ENCODE data around the gene SLC26A11. TPM values are rescaled to one million over a fixed set of nuclear protein-coding genes. Genes with fewer than 3 reads are reported as not detected.

Gene SLC26A11
- total and polyA plus RNA-seq, 8 donors: 2.3 to 93.3 (median 7.9) TPM

GRCh38 chr17:80190716-80191115 is 29.5 kb upstream of the SLC26A11 start:
- Histone ChIP-seq H3K4me1 (peaks cover 11 to 16% (median 13%) of the 10 kb centered on the region in 4 donors), H3K27me3 (peaks cover 0 to 44% (median 0%) of the 10 kb centered on the region in 3 donors), H3K4me3 (no peak overlapping the region), H3K36me3 (no peaks in the 10 kb centered on the region), H3K9me3 (no peaks in the 10 kb centered on the region), H3K27ac (no peak overlapping the region)
- TF ChIP-seq POLR2AphosphoS5 (IDR thresholded peaks at IDR 0.05) (no peak), CTCF (IDR thresholded peaks at IDR 0.05) (no peak), POLR2A (IDR thresholded peaks at IDR 0.05) (no peak), EP300 (IDR thresholded peaks at IDR 0.05) (no peak)
- intact Hi-C loops (cut with DNase I; ENCODE audit: low total_unique reads): no loop called here
- WGBS, 5 donors: 87 to 95% (median 94%) methylated on average over 10 of the region's 10 CpGs
- no peak for DNase-seq

DNA sequence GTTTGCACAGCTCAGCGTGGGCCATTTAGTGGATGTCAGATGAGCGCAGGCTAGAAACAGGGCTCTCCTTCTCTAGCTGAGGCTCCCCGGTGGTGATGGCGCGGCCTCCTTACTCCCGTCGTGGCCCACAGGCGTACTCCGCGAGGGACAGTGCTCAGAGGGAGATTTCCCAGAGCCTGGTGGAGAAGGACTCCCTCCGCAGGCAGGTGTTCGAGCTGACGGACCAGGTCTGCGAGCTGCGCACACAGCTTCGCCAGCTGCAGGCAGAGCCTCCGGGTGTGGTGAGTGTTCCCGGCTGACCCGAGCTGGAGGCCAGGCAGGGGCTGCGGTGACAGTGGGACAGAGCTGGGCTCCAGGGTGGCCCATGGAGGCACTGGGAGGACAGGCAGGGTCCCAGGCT is 29.0 kb upstream of the SLC26A11 start:
- intact Hi-C loops (cut with DNase I; ENCODE audit: low total_unique reads): no loop called here
- WGBS, 5 donors: 82 to 86% (median 85%) methylated on average over 19 to 20 of the region's 20 CpGs
- no peak overlapping the region for H3K27ac ChIP-seq

DNA sequence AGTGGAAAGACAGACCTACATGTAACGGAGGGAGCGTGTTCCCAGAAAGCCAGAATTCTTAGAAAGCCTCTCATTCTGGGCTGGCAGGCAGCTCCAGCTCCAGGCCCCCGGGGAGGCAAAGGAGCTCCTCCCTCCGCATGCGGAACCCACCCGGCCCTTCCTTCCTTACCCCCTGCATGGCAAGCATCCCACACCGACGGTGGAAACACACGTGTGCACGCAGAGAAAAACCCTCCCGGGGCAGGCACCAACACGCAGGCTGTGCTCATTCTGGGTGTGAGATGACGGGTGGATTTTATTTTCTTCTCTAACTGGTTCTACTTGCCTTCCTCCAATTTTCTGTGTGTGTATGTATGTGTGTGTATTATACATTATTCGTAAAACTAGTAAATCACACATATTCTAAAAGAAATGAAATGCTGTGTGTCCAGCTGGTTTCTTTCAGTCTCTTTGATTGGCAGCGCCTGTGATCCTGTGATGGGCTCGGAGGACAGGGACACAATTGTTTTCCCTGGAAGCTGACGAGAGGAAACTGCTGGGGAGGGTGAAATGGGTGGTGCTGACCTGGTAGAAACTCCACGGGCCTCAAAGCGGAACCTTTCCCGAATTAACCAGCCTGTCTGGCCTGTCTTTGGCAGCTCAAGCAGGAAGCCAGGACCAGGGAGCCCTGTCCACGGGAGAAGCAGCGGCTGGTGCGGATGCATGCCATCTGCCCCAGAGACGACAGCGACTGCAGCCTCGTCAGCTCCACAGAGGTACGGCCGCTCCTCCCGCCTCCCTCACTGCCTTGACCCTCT is 28.2 kb upstream of the SLC26A11 start:
- intact Hi-C loops (cut with DNase I; ENCODE audit: low total_unique reads): no loop called here
- WGBS, 5 donors: 61 to 66% (median 65%) methylated on average over 28 to 29 of the region's 29 CpGs
- no peak for TF ChIP-seq POLR2A (IDR thresholded peaks at IDR 0.05)
- H3K36me3 ChIP-seq: no peaks in the 10 kb centered on the region
- H3K27ac ChIP-seq: no peak overlapping the region
- H3K27me3 ChIP-seq: peaks cover 0 to 46% (median 0%) of the 10 kb centered on the region in 3 donors
- H3K9me3 ChIP-seq: no peaks in the 10 kb centered on the region
- no peak overlapping the region for H3K4me3 ChIP-seq
- peak in 1 of 2 donors; percentile 52 for DNase-seq
- H3K4me1 ChIP-seq: peaks cover 9 to 14% (median 11%) of the 10 kb centered on the region in 4 donors

More for the DNA sequence above, 29.0 kb upstream of the SLC26A11 start:
- Histone ChIP-seq H3K4me3 (no peak overlapping the region), H3K36me3 (no peaks in the 10 kb centered on the region), H3K27me3 (peaks cover 0 to 46% (median 0%) of the 10 kb centered on the region in 3 donors), H3K9me3 (no peaks in the 10 kb centered on the region), H3K4me1 (peaks cover 11 to 16% (median 13%) of the 10 kb centered on the region in 4 donors)
- DNase-seq: no peak
- TF ChIP-seq CTCF (IDR thresholded peaks at IDR 0.05): no peak
- TF ChIP-seq EP300 (IDR thresholded peaks at IDR 0.05): no peak
- no peak for TF ChIP-seq POLR2A (IDR thresholded peaks at IDR 0.05)
- no peak for TF ChIP-seq POLR2AphosphoS5 (IDR thresholded peaks at IDR 0.05)

- Histone ChIP-seq H3K36me3 (no peaks in the 10 kb centered on the region), H3K27me3 (peaks cover 0 to 54% (median 0%) of the 10 kb centered on the region in 3 donors), H3K27ac (no peak overlapping the region), H3K4me3 (no peak overlapping the region), H3K9me3 (no peaks in the 10 kb centered on the region), H3K4me1 (no peaks in the 10 kb centered on the region)
- 80 to 86% (median 83%) methylated on average over 9 to 14 of the region's 14 CpGs for WGBS, 5 donors
- intact Hi-C loops (cut with DNase I; ENCODE audit: low total_unique reads): no loop called here
- TF ChIP-seq CTCF (IDR thresholded peaks at IDR 0.05) (no peak), POLR2A (IDR thresholded peaks at IDR 0.05) (no peak), POLR2AphosphoS5 (IDR thresholded peaks at IDR 0.05) (no peak), EP300 (IDR thresholded peaks at IDR 0.05) (no peak)
- no peak for DNase-seq
These were observed 25.1 kb upstream of the SLC26A11 start for GRCh38 chr17:80195141-80195540.

All from stomach (tissue), 9 donors.